ENCODE data around the gene ATP1B1. TPM values are rescaled to one million over a fixed set of nuclear protein-coding genes. Genes with fewer than 3 reads are reported as not detected.

Gene ATP1B1
- total RNA-seq, 2 donors from 2014 or later = 200 to 342 TPM

GRCh38 chr1:169081503-169082123, 24.9 kb upstream of the ATP1B1 start:
- H3K4me3 ChIP-seq = no peak overlapping the region
- no peak for TF ChIP-seq CTCF (IDR thresholded peaks at IDR 0.05)
- H3K4me1 ChIP-seq = peaks cover 0 to 6% of the 10 kb centered on the region in 2 donors
- no peak for DNase-seq (ENCODE audit: low spot score)
- H3K36me3 ChIP-seq = no peaks in the 10 kb centered on the region
- H3K27ac ChIP-seq = no peak overlapping the region
- no peaks in the 10 kb centered on the region for H3K27me3 ChIP-seq
- no peaks in the 10 kb centered on the region for H3K9me3 ChIP-seq

- DNase-seq (ENCODE audit: low spot score) = no peak
- H3K9me3 ChIP-seq = no peaks in the 10 kb centered on the region
- H3K36me3 ChIP-seq = no peaks in the 10 kb centered on the region
- H3K27me3 ChIP-seq = no peaks in the 10 kb centered on the region
- TF ChIP-seq CTCF (IDR thresholded peaks at IDR 0.05) = no peak
- no peak overlapping the region for H3K4me3 ChIP-seq
- H3K4me1 ChIP-seq = peaks cover 3 to 17% of the 10 kb centered on the region in 2 donors
- no peak overlapping the region for H3K27ac ChIP-seq
Measured at GRCh38 chr1:169085911-169086310, 20.6 kb upstream of the ATP1B1 start.

GRCh38 chr1:169086603-169087455, 19.7 kb upstream of the ATP1B1 start:
- H3K4me1 ChIP-seq = peaks cover 3 to 17% of the 10 kb centered on the region in 2 donors
- no peak overlapping the region for H3K27ac ChIP-seq
- H3K27me3 ChIP-seq = no peaks in the 10 kb centered on the region
- no peak overlapping the region for H3K4me3 ChIP-seq
- no peak for DNase-seq (ENCODE audit: low spot score)
- no peaks in the 10 kb centered on the region for H3K36me3 ChIP-seq
- no peaks in the 10 kb centered on the region for H3K9me3 ChIP-seq
- no peak for TF ChIP-seq CTCF (IDR thresholded peaks at IDR 0.05)

GRCh38 chr1:169087876-169088275, 18.6 kb upstream of the ATP1B1 start:
- Histone ChIP-seq H3K9me3 (no peaks in the 10 kb centered on the region), H3K36me3 (no peaks in the 10 kb centered on the region), H3K4me1 (peaks cover 3 to 17% of the 10 kb centered on the region in 2 donors), H3K4me3 (no peak overlapping the region), H3K27ac (no peak overlapping the region), H3K27me3 (no peaks in the 10 kb centered on the region)
- TF ChIP-seq CTCF (IDR thresholded peaks at IDR 0.05) = no peak
- no peak for DNase-seq (ENCODE audit: low spot score)

GRCh38 chr1:169089776-169090175, 16.7 kb upstream of the ATP1B1 start:
- TF ChIP-seq CTCF (IDR thresholded peaks at IDR 0.05) = no peak
- DNase-seq (ENCODE audit: low spot score) = no peak
- Histone ChIP-seq H3K27ac (no peak overlapping the region), H3K36me3 (no peaks in the 10 kb centered on the region), H3K27me3 (no peaks in the 10 kb centered on the region), H3K4me1 (peaks cover 3 to 17% of the 10 kb centered on the region in 2 donors), H3K4me3 (no peak overlapping the region), H3K9me3 (no peaks in the 10 kb centered on the region)
